ENCODE measurements around the gene ITGAD. TPM values are rescaled to one million over a fixed set of nuclear protein-coding genes. Genes with fewer than 3 reads are reported as not detected.
"Not testable (repeated sequence)": the region's sequence is repeated elsewhere in the genome, so short reads cannot be mapped to it uniquely, and the experiment has no call there.

ITGAD gene
- total and polyA plus RNA-seq, 8 donors, result 0.04 to 0.35 (median 0.24) TPM; not detected in 2

DNA sequence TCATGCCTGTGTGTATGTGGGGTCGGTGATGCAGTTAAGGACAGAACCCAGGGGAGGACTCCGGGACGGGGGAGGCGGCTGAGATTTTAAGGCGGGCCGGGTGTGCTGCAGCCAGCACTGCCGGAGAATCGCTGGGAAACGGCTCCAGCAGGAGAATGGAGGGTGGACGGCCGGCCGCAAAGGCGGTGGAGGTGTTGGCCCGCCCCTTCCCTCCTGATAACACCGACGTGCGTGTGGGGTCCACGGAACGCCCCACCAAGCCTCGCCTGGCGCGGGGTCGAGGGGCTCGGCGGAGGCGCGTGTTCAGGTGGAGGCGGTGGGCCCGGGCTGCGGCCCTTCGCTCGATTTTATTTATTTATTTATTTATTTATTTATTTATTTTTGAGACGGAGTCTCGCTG is 48.8 kb downstream of the ITGAD start:
- H3K27ac ChIP-seq, result peak overlapping the region in 1 of 2 donors; percentile 84
- no peaks in the 10 kb centered on the region for H3K36me3 ChIP-seq
- DNase-seq, result no peak
- peaks cover 0 to 10% of the 10 kb centered on the region in 2 donors for H3K4me1 ChIP-seq
- H3K9me3 ChIP-seq, result no peaks in the 10 kb centered on the region
- no peaks in the 10 kb centered on the region for H3K27me3 ChIP-seq
- intact Hi-C loops (cut with DNase I), result no loop called here
- TF ChIP-seq, protein P1, sequence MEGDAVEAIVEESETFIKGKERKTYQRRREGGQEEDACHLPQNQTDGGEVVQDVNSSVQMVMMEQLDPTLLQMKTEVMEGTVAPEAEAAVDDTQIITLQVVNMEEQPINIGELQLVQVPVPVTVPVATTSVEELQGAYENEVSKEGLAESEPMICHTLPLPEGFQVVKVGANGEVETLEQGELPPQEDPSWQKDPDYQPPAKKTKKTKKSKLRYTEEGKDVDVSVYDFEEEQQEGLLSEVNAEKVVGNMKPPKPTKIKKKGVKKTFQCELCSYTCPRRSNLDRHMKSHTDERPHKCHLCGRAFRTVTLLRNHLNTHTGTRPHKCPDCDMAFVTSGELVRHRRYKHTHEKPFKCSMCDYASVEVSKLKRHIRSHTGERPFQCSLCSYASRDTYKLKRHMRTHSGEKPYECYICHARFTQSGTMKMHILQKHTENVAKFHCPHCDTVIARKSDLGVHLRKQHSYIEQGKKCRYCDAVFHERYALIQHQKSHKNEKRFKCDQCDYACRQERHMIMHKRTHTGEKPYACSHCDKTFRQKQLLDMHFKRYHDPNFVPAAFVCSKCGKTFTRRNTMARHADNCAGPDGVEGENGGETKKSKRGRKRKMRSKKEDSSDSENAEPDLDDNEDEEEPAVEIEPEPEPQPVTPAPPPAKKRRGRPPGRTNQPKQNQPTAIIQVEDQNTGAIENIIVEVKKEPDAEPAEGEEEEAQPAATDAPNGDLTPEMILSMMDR (IDR thresholded peaks at IDR 0.05), result no peak
- peak overlapping the region; percentile 72 to 92 for H3K4me3 ChIP-seq
- no peak for ATAC-seq

DNA sequence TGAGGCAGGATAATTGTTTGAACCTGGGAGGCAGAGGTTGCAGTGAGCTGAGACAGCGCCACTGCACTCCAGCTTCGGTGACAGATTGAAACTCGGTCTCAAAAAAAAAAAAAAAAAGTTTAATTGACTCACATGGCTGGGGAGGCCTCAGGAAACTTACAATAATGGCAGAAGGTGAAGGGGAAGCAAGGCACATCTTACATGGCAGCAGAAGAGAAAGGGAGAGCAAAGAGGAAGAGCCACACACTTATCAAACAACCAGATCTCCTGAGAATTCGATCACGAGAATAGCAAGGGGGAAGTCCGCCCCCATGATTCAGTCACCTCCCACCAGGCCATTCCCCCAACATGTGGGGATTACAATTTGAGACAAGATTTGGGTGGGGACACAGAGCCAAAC is 52.8 kb downstream of the ITGAD start:
- intact Hi-C loops (cut with DNase I); H3K36me3 ChIP-seq; DNase-seq; H3K27ac ChIP-seq; H3K27me3 ChIP-seq; H3K9me3 ChIP-seq; ATAC-seq; H3K4me3 ChIP-seq: not testable (repeated sequence)
- peaks cover 0 to 10% of the 10 kb centered on the region in 2 donors for H3K4me1 ChIP-seq

GRCh38 chr16:31451201-31451600 is 58.1 kb downstream of the ITGAD start:
- H3K4me1 ChIP-seq, result peaks cover 20 to 44% of the 10 kb centered on the region in 2 donors
- no peaks in the 10 kb centered on the region for H3K27me3 ChIP-seq
- H3K36me3 ChIP-seq, result no peaks in the 10 kb centered on the region
- no peak overlapping the region for H3K4me3 ChIP-seq
- H3K27ac ChIP-seq, result no peak overlapping the region
- H3K9me3 ChIP-seq, result no peaks in the 10 kb centered on the region
- TF ChIP-seq, protein P1 (IDR thresholded peaks at IDR 0.05), result no peak
- no peak for ATAC-seq
- no peak for DNase-seq
- intact Hi-C loops (cut with DNase I), result no loop called here

- DNase-seq (peak in 1 of 4 donors; percentile 65), ATAC-seq (peak; percentile 79)
- TF ChIP-seq, protein P1 (IDR thresholded peaks at IDR 0.05), result peak; percentile 34 to 36
- intact Hi-C loops (cut with DNase I), result no loop called here
- no peaks in the 10 kb centered on the region for H3K27me3 ChIP-seq
- no peaks in the 10 kb centered on the region for H3K9me3 ChIP-seq
- no peak overlapping the region for H3K4me3 ChIP-seq
- no peaks in the 10 kb centered on the region for H3K36me3 ChIP-seq
- H3K27ac ChIP-seq, result peak overlapping the region in 1 of 2 donors; percentile 34
- H3K4me1 ChIP-seq, result peaks cover 22 to 50% of the 10 kb centered on the region in 2 donors
Measured at GRCh38 chr16:31451681-31452351, 58.7 kb downstream of the ITGAD start.

DNA sequence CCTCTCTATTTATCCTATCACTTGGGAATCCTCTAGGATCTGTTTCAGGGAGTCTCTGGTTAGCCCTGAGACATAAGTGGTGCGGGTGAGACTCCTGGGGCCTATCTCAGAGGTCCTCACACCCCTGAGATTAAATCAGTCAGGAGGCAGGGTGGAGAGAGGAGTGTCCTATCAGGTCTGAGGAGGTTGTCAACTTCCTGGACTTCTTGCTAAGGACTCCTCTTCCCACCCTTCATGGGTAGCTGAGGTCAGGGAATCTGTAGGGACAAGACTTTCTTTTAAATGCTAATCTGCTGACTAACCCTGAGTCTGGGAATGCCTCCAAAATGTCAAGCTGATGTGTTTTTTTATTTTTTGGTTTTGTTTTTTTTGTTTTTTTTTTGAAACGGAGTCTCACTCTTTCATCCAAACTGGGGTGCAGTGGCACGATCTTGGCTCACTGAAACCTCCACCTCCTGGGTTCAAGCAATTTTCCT is 59.5 kb downstream of the ITGAD start:
- peaks cover 30 to 59% of the 10 kb centered on the region in 2 donors for H3K4me1 ChIP-seq
- intact Hi-C loops (cut with DNase I), result no loop called here
- no peak for DNase-seq

More for the DNA sequence above, 59.5 kb downstream of the ITGAD start:
- Histone ChIP-seq H3K27me3 (no peaks in the 10 kb centered on the region), H3K36me3 (no peaks in the 10 kb centered on the region), H3K9me3 (no peaks in the 10 kb centered on the region), H3K27ac (peak overlapping the region; percentile 57 to 65), H3K4me3 (no peak overlapping the region)
- peak; percentile 43 for ATAC-seq
- TF ChIP-seq, protein P1 (IDR thresholded peaks at IDR 0.05), result no peak
